ENCODE measurements around the gene ZNF805.
"Not testable (repeated sequence)": the region's sequence is repeated elsewhere in the genome, so short reads cannot be mapped to it uniquely, and the experiment has no call there.

The ZNF805 gene

DNA sequence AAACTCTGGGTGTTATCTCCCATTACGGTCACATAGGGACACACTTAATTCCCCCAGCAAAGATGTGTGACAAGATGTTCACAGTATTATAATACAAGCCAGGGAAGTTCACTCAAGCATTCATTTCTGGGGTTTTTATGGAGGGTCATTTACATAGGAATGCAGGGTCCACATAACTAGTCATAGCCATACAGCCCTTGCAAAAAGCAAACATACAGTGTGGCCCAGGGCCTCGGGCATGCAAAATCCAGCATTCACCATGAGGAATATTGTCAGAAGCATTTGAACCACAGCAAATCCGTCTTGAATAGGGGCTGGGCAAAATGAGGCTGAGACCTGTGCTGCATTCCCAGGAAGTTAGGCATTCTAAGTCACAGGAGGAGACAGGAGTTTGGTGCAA is 26.9 kb downstream of the ZNF805 start:
- in situ Hi-C loops (cut with MboI; ENCODE audit: low sequenced_read_pairs): no loop called here

GRCh38 chr19:57269515-57270250 is 29.3 kb downstream of the ZNF805 start:
- in situ Hi-C loops (cut with MboI; ENCODE audit: low sequenced_read_pairs): no loop called here

GRCh38 chr19:57271280-57271679 is 30.8 kb downstream of the ZNF805 start:
- in situ Hi-C loops (cut with MboI; ENCODE audit: low sequenced_read_pairs): no loop called here

DNA sequence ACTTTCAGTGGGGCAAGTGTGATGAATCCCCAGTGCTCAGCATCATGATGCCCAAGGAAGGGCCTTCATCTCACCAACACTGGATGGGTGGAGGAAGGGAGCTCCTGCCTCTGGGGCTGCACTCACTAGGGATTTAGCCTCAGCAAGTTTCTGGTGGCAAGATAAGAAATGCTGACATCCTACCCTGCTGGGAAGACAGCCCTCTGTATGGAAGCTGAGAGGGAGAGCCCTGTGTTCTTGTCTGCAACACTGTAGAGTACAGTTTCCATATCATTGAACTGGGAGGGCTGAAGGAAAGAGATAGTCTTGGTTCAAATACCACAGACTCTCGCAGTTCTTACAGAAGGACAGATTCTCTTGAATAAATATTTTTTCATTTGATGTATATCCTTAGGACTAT is 32.6 kb downstream of the ZNF805 start:
- in situ Hi-C loops (cut with MboI; ENCODE audit: low sequenced_read_pairs): no loop called here

DNA sequence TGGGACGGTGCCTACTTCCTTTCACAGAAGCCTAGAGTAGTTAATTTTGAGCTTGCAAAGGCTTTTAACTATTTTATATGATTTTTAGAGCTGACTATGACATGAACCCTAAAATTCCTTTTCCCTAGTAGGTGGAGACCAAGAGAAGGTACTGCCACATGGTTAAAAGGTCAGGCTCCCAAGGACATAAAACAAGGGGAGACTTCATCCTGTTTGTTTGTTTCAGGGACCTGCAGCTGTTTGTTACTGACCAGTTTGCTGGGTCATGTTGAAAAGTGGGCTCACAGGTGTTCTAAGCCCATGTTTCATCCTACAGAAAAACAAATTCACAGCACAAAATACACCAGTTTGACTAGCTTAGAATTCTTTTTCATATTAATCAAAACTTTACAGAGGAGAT is 36.0 kb downstream of the ZNF805 start:
- in situ Hi-C loops (cut with MboI; ENCODE audit: low sequenced_read_pairs): no loop called here

- in situ Hi-C loops (cut with MboI; ENCODE audit: low sequenced_read_pairs): not testable (repeated sequence)
Measured at GRCh38 chr19:57278481-57278880, 38.0 kb downstream of the ZNF805 start.

- in situ Hi-C loops (cut with MboI; ENCODE audit: low sequenced_read_pairs): no loop called here
Measured at GRCh38 chr19:57279418-57280164, 39.2 kb downstream of the ZNF805 start.

DNA sequence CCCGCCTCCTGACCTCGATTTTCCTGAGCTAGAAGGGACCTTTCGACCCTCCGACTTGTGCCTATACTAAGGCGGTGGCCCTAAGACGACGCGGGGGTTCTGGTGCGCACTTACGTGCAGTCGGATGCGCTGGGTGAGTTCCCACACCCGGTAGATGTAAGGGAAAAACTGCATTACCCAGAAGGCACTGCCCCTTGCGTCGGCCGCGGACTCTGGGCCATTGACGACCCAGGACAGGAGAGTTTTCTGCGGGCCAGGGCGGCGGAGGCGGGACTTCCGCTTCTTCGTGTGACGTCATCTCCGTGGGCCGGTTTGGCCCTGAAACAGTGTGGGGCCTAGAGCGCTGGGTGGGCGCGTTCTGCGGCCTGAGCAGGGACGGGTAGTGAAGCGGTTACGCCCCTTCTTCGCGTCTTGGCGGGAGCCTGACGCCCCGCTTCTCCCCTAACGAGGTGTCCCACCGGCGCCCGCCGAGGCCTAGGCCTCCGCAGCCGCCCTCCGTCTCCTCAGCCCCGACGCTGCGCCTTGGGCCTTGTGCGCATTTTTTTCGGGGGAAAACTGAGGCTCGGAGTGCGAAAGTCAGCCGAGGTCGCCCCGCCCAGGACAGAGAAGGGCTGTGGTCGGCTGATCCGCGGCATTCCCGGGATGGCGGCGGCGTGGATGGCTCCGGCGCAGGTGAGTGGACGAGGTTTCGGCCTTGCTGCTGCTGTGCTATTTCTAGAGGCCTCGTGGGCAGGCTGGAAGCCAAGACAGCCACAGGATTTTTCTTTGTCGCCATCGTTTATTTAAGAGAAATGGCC is 39.9 kb downstream of the ZNF805 start, which contains the start of gene ZNF460:
TSS of gene ZNF460 (plus strand) at position 321 of the 797 bp plus-strand sequence. CDS start at position 643, 322 bp downstream.
- in situ Hi-C loops (cut with MboI; ENCODE audit: low sequenced_read_pairs): no loop called here

- in situ Hi-C loops (cut with MboI; ENCODE audit: low sequenced_read_pairs): no loop called here
Measured at GRCh38 chr19:57280962-57281400, 40.5 kb downstream of the ZNF805 start.

DNA sequence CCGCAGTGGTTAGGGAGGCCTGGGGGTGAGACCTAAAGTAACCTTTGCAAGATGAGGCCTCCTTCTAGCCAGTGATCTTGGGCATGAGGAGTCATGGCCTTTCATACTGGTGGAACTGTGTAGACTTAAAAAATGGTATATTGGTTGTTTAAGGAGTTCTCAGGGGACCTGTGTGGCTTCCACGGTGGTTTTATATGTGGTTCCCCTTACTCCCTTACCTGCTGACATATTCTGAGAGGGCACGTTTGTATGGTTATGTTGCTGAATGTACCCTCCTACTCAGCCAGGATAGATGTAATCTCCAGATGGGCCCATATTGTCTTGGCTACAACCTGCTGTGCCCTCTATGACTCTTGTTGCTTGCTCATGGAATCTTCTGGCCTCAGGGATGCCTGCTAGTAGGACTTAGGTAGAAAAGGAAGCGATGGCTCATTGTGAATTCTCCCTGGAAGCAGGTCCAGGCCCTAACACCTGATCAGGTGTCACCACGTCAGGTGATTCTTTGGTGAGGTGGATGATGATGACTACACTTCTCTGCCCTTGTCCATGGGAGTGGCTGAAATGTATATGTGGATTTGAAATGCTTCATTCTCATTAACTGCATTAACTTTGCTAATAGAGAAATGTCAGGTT is 41.7 kb downstream of the ZNF805 start:
- in situ Hi-C loops (cut with MboI; ENCODE audit: low sequenced_read_pairs): no loop called here

- in situ Hi-C loops (cut with MboI; ENCODE audit: low sequenced_read_pairs): no loop called here
Measured at GRCh38 chr19:57288373-57288772, 47.9 kb downstream of the ZNF805 start.

GRCh38 chr19:57290970-57291369 is 50.5 kb downstream of the ZNF805 start:
- in situ Hi-C loops (cut with MboI; ENCODE audit: low sequenced_read_pairs): no loop called here

GRCh38 chr19:57292547-57292946 is 52.1 kb downstream of the ZNF805 start:
- in situ Hi-C loops (cut with MboI; ENCODE audit: low sequenced_read_pairs): no loop called here

GRCh38 chr19:57293719-57294118 is 53.3 kb downstream of the ZNF805 start:
- in situ Hi-C loops (cut with MboI; ENCODE audit: low sequenced_read_pairs): no loop called here

DNA sequence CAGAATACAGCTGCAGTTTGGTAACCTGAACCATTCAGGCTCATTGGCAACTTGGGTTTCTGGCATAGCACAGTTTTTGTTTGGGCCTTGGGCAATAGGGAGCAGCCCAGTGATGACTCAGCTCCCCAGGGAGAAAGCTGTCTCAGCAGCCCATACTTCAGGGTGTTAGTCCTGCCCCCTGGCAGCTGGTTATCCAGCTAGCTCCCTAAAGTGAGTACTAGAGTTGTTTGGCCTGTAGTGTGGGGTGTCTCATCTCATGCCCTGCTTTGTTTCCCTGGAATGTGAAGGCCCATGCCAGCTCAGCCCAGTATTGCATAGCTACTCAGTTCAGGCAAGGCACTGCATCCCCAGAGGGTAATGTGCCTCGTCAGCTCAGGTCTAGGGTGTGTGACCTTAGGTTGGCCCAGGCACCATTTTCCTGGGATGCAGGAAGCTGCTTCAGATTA is 61.6 kb downstream of the ZNF805 start:
- in situ Hi-C loops (cut with MboI; ENCODE audit: low sequenced_read_pairs): no loop called here

- in situ Hi-C loops (cut with MboI; ENCODE audit: low sequenced_read_pairs): no loop called here
Measured at GRCh38 chr19:57302727-57303401, 62.4 kb downstream of the ZNF805 start.

All from HL-60/S4 treated with retinoic acid at 250 ng/mL for 4 days and 3 days (cell line).